ENCODE results near the gene LEMD2.

LEMD2 gene

GRCh38 chr6:33779290-33779689 lies 9.6 kb downstream of the LEMD2 start:
- Histone ChIP-seq H3K4me1 (ENCODE audit: control insufficient read depth, insufficient read depth, low read length) (peaks cover 13% of the 10 kb centered on the region), H3K4me3 (ENCODE audit: low read length) (no peak overlapping the region), H3K27me3 (replicated peaks; ENCODE audit: control insufficient read depth, insufficient read depth, low read length) (no peaks in the 10 kb centered on the region), H3K9ac (ENCODE audit: low read length) (no peak overlapping the region), H3K36me3 (ENCODE audit: control insufficient read depth, insufficient read depth, low read length, severe bottlenecking) (peaks cover 94% of the 10 kb centered on the region), H3K9me3 (ENCODE audit: control insufficient read depth, low read length) (no peaks in the 10 kb centered on the region)
- DNase-seq (ENCODE audit: low read depth): no peak

GRCh38 chr6:33778444-33779121 lies 10.3 kb downstream of the LEMD2 start:
- H3K9ac ChIP-seq (ENCODE audit: low read length): no peak overlapping the region
- H3K9me3 ChIP-seq (ENCODE audit: control insufficient read depth, low read length): no peaks in the 10 kb centered on the region
- H3K4me1 ChIP-seq (ENCODE audit: control insufficient read depth, insufficient read depth, low read length): peaks cover 13% of the 10 kb centered on the region
- no peaks in the 10 kb centered on the region for H3K27me3 ChIP-seq (replicated peaks; ENCODE audit: control insufficient read depth, insufficient read depth, low read length)
- no peak overlapping the region for H3K4me3 ChIP-seq (ENCODE audit: low read length)
- DNase-seq (ENCODE audit: low read depth): no peak
- H3K36me3 ChIP-seq (ENCODE audit: control insufficient read depth, insufficient read depth, low read length, severe bottlenecking): peaks cover 91% of the 10 kb centered on the region

- H3K4me1 ChIP-seq (ENCODE audit: control insufficient read depth, insufficient read depth, low read length): peaks cover 14% of the 10 kb centered on the region
- H3K36me3 ChIP-seq (ENCODE audit: control insufficient read depth, insufficient read depth, low read length, severe bottlenecking): peaks cover 91% of the 10 kb centered on the region
- no peak for DNase-seq (ENCODE audit: low read depth)
- no peak overlapping the region for H3K9ac ChIP-seq (ENCODE audit: low read length)
- H3K9me3 ChIP-seq (ENCODE audit: control insufficient read depth, low read length): no peaks in the 10 kb centered on the region
- no peak overlapping the region for H3K4me3 ChIP-seq (ENCODE audit: low read length)
- H3K27me3 ChIP-seq (replicated peaks; ENCODE audit: control insufficient read depth, insufficient read depth, low read length): no peaks in the 10 kb centered on the region
These were observed 11.2 kb downstream of the LEMD2 start for GRCh38 chr6:33777398-33778388.

GRCh38 chr6:33776764-33777163 lies 12.2 kb downstream of the LEMD2 start:
- H3K9ac ChIP-seq (ENCODE audit: low read length): no peak overlapping the region
- H3K36me3 ChIP-seq (ENCODE audit: control insufficient read depth, insufficient read depth, low read length, severe bottlenecking): peaks cover 92% of the 10 kb centered on the region
- H3K27me3 ChIP-seq (replicated peaks; ENCODE audit: control insufficient read depth, insufficient read depth, low read length): no peaks in the 10 kb centered on the region
- no peak for DNase-seq (ENCODE audit: low read depth)
- no peak overlapping the region for H3K4me3 ChIP-seq (ENCODE audit: low read length)
- no peaks in the 10 kb centered on the region for H3K9me3 ChIP-seq (ENCODE audit: control insufficient read depth, low read length)
- peaks cover 19% of the 10 kb centered on the region for H3K4me1 ChIP-seq (ENCODE audit: control insufficient read depth, insufficient read depth, low read length)

GRCh38 chr6:33776186-33776585 lies 12.7 kb downstream of the LEMD2 start:
- H3K27me3 ChIP-seq (replicated peaks; ENCODE audit: control insufficient read depth, insufficient read depth, low read length): no peaks in the 10 kb centered on the region
- no peak overlapping the region for H3K9ac ChIP-seq (ENCODE audit: low read length)
- peaks cover 87% of the 10 kb centered on the region for H3K36me3 ChIP-seq (ENCODE audit: control insufficient read depth, insufficient read depth, low read length, severe bottlenecking)
- H3K4me1 ChIP-seq (ENCODE audit: control insufficient read depth, insufficient read depth, low read length): peaks cover 17% of the 10 kb centered on the region
- DNase-seq (ENCODE audit: low read depth): no peak
- no peaks in the 10 kb centered on the region for H3K9me3 ChIP-seq (ENCODE audit: control insufficient read depth, low read length)
- no peak overlapping the region for H3K4me3 ChIP-seq (ENCODE audit: low read length)

- peaks cover 27% of the 10 kb centered on the region for H3K4me1 ChIP-seq (ENCODE audit: control insufficient read depth, insufficient read depth, low read length)
- H3K36me3 ChIP-seq (ENCODE audit: control insufficient read depth, insufficient read depth, low read length, severe bottlenecking): peaks cover 73% of the 10 kb centered on the region
- no peaks in the 10 kb centered on the region for H3K27me3 ChIP-seq (replicated peaks; ENCODE audit: control insufficient read depth, insufficient read depth, low read length)
These were observed 14.2 kb downstream of the LEMD2 start for GRCh38 chr6:33774774-33775173.

GRCh38 chr6:33772902-33773472 lies 15.9 kb downstream of the LEMD2 start:
- peaks cover 55% of the 10 kb centered on the region for H3K36me3 ChIP-seq (ENCODE audit: control insufficient read depth, insufficient read depth, low read length, severe bottlenecking)
- H3K27me3 ChIP-seq (replicated peaks; ENCODE audit: control insufficient read depth, insufficient read depth, low read length): no peaks in the 10 kb centered on the region
- H3K4me1 ChIP-seq (ENCODE audit: control insufficient read depth, insufficient read depth, low read length): peaks cover 43% of the 10 kb centered on the region
- H3K4me3 ChIP-seq (ENCODE audit: low read length): no peak overlapping the region
- H3K9ac ChIP-seq (ENCODE audit: low read length): peak overlapping the region; percentile 81
- no peak for DNase-seq (ENCODE audit: low read depth)
- H3K9me3 ChIP-seq (ENCODE audit: control insufficient read depth, low read length): no peaks in the 10 kb centered on the region

More at GRCh38 chr6:33774774-33775173, 14.2 kb downstream of the LEMD2 start:
- no peaks in the 10 kb centered on the region for H3K9me3 ChIP-seq (ENCODE audit: control insufficient read depth, low read length)
- no peak overlapping the region for H3K4me3 ChIP-seq (ENCODE audit: low read length)
- H3K9ac ChIP-seq (ENCODE audit: low read length): no peak overlapping the region
- DNase-seq (ENCODE audit: low read depth): no peak

- no peak for DNase-seq (ENCODE audit: low read depth)
- peak overlapping the region; percentile 15 for H3K4me3 ChIP-seq (ENCODE audit: low read length)
- H3K9ac ChIP-seq (ENCODE audit: low read length): peak overlapping the region; percentile 81
- H3K4me1 ChIP-seq (ENCODE audit: control insufficient read depth, insufficient read depth, low read length): peaks cover 43% of the 10 kb centered on the region
- H3K27me3 ChIP-seq (replicated peaks; ENCODE audit: control insufficient read depth, insufficient read depth, low read length): no peaks in the 10 kb centered on the region
- peaks cover 48% of the 10 kb centered on the region for H3K36me3 ChIP-seq (ENCODE audit: control insufficient read depth, insufficient read depth, low read length, severe bottlenecking)
- H3K9me3 ChIP-seq (ENCODE audit: control insufficient read depth, low read length): peaks cover 2% of the 10 kb centered on the region
These were observed 16.7 kb downstream of the LEMD2 start for GRCh38 chr6:33772082-33772830.

- DNase-seq (ENCODE audit: low read depth): peak; percentile 92
- H3K4me1 ChIP-seq (ENCODE audit: control insufficient read depth, insufficient read depth, low read length): peaks cover 43% of the 10 kb centered on the region
- peaks cover 1% of the 10 kb centered on the region for H3K27me3 ChIP-seq (replicated peaks; ENCODE audit: control insufficient read depth, insufficient read depth, low read length)
- peak overlapping the region; percentile 81 for H3K9ac ChIP-seq (ENCODE audit: low read length)
- peaks cover 40% of the 10 kb centered on the region for H3K36me3 ChIP-seq (ENCODE audit: control insufficient read depth, insufficient read depth, low read length, severe bottlenecking)
- H3K4me3 ChIP-seq (ENCODE audit: low read length): peak overlapping the region; percentile 38
- peaks cover 7% of the 10 kb centered on the region for H3K9me3 ChIP-seq (ENCODE audit: control insufficient read depth, low read length)
These were observed 17.5 kb downstream of the LEMD2 start for GRCh38 chr6:33771146-33772081.

GRCh38 chr6:33770833-33771145 lies 18.1 kb downstream of the LEMD2 start:
- Histone ChIP-seq H3K4me3 (ENCODE audit: low read length) (peak overlapping the region; percentile 38), H3K4me1 (ENCODE audit: control insufficient read depth, insufficient read depth, low read length) (peaks cover 43% of the 10 kb centered on the region), H3K9ac (ENCODE audit: low read length) (peak overlapping the region; percentile 81), H3K9me3 (ENCODE audit: control insufficient read depth, low read length) (peaks cover 7% of the 10 kb centered on the region), H3K27me3 (replicated peaks; ENCODE audit: control insufficient read depth, insufficient read depth, low read length) (peaks cover 4% of the 10 kb centered on the region), H3K36me3 (ENCODE audit: control insufficient read depth, insufficient read depth, low read length, severe bottlenecking) (peaks cover 33% of the 10 kb centered on the region)
- no peak for DNase-seq (ENCODE audit: low read depth)

Data from adipocyte (in vitro differentiated cells).